ENCODE measurements around the gene NEK6.
"Not testable (repeated sequence)": the region's sequence is repeated elsewhere in the genome, so short reads cannot be mapped to it uniquely, and the experiment has no call there.

NEK6 gene

GRCh38 chr9:124228516-124228915, 29.2 kb upstream of the NEK6 start:
- no peak for DNase-seq (ENCODE audit: low spot score)

DNA sequence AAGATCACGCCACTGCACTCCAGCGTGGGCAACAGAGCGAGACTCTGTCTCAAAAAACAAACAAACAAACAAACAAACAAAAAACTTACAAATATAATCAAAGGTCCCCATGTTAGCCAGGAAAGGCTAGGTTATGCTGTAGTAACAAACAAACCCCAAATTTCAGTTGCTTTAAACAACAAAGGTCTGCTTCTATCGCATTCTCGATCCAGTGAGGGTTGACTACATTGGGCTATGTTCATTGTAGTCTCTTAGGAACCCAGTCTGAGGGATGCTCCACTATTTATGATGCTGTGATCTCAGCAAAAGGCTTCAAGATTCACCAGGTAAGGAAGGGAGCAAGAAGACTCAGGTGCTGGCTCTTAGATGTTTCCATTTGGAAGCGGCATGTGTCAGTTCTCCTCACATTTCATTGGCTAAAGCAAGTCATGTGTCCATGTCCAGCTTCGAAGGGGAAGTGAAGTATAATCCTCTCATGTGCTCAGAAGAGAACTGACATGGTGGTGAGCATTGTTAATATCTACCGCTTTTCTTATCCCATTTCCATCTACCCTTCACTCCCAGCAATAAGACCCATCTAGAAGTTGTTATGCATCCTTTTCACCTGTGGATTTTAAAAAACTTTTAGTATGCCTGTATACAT, 26.5 kb upstream of the NEK6 start:
- DNase-seq (ENCODE audit: low spot score), result no peak

DNA sequence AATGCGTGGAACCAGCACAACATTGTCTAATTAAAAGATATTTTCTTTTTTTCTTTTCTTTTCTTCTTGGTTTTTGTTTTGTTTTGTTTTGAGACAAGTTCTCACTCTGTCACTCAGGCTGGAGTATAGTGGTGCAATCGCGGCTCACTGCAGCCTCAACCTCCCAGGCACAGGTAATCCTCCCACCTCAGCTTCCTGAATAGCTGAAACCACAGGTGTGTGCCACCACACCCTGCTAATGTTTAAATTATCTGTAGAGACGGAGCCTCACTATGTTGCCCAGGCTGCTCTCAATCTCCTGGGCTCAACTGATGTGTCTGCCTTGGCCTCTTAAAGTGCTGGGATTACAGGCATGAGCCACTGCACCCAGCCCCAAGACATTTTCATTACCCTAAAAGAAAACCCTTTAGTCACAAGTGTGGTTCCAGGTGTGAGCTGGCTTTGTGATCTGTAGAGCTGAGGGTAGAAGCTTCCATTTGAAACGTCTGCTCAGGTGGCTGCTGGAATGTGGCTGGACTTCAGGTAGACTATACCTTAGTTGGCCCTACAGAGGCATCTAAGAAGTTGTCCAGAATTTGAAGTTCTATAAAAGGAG, 19.1 kb upstream of the NEK6 start:
- DNase-seq (ENCODE audit: low spot score), result no peak

DNA sequence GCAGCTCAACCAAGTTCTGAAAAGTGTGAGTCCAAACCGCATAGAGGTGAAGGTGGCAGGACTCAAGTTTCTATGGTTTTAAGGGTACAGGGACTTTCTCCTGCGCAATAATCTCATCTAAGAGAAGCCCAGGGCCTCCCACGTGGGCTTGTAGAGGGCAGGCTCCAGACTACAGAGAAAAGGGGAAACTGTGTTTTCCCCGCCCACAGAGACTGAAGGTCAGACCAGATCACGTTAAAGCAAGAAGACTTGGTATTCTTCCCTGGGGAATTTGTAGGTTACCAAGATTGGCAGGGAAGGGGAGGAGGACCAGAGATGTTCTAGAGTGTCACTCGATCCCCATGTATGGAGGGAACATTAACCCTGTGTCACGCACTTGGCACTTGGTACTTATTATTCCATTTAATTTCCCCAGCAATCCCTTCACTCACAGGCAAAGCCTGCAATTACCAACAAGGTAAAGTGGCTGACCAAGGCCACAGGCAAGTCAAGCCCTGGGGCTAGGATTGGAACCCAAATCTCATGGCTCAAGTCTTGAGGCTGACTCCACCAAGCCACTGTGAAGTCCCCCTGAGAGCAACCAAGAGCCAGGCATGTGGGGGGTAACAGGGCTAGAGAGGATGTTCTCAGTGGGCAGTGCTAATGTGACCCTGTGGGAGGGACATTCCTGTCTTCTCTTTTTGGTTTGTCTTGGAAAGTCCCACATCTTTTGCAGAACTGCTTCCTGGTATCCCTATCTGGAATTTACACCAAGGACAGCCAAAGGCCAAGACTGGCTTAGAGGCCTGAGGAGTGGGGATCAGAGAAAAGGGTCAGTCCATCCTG, 18.3 kb upstream of the NEK6 start:
- DNase-seq (ENCODE audit: low spot score), result no peak

- no peak for DNase-seq (ENCODE audit: low spot score)
Measured at GRCh38 chr9:124242331-124243194, 15.2 kb upstream of the NEK6 start.

DNA sequence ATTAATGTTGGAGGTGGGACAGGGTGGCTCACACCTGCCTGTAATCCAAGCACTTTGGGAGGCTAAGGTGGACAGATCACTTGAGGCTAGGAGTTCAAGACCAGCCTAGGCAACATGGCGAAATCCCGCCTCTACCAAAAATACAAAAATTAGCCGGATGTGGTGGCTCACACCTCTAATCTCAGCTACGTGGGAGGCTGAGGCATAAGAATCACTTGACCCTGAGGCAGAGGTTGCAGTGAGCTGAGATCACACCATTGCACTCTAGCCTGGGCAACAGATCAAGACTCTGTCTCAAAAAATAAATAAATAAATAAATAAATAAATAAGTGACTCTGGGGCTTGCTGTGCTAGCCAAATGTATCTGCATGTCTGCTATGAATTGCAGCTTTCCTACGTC, 10.4 kb upstream of the NEK6 start:
- DNase-seq (ENCODE audit: low spot score), result not testable (repeated sequence)

DNA sequence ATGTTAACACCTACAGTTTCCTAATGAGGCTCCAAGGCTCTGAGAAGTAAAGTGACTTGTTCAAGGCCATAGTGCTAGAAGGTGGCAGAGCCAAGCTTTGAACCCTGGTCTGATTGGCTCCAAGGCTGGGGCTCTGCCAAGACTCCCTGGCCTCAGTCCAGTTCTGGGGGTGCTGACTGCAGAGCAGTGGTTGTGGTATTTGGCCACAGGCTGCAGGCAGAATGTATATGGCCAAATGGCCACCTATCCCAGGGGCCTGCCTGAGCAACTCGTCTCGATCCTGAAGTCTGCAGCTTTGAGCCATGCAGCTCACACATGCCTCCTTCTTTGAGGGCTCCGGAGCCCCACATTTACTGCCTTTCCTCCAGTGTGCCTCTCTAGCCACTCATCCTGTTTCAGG, 9.7 kb upstream of the NEK6 start:
- DNase-seq (ENCODE audit: low spot score), result no peak

DNA sequence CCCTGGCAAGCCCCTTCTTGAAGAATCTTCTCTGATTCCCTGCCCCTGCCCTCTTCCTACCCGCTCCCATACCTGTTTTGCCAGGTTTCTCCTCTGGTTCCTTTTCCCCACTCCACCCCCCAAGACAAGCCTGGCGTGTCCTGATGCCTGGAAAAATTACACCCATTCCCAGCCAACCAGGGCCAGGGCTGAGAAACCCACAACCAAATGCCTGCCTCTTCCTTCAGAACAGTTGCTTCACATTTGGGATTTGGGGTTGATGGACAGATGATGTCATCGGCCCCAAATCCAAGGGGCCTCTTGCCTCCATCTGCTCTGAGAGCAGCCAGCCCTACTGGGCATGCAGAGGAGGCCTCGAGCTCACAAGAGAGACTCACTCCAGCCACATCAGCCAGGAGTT, 8.8 kb upstream of the NEK6 start:
- no peak for DNase-seq (ENCODE audit: low spot score)

DNA sequence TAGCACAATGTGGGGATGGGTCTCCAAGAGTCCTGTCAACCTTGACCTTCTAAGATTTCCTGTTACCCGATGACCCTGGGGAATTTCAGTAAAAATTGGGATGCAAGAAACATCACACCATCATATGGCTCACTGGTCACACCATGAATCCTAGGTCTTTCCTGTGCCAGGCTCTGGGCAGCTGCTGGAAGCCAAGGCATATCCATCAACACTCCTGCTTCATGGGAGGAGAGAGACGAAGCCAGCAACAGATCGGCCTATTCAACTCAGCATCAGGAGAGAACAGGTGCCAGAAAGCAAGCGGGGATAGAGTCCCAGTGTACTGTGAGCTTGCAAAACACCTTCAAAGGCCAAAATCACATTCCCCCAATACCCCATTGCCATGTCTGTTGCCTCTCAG, 6.5 kb upstream of the NEK6 start:
- DNase-seq (ENCODE audit: low spot score), result no peak

DNA sequence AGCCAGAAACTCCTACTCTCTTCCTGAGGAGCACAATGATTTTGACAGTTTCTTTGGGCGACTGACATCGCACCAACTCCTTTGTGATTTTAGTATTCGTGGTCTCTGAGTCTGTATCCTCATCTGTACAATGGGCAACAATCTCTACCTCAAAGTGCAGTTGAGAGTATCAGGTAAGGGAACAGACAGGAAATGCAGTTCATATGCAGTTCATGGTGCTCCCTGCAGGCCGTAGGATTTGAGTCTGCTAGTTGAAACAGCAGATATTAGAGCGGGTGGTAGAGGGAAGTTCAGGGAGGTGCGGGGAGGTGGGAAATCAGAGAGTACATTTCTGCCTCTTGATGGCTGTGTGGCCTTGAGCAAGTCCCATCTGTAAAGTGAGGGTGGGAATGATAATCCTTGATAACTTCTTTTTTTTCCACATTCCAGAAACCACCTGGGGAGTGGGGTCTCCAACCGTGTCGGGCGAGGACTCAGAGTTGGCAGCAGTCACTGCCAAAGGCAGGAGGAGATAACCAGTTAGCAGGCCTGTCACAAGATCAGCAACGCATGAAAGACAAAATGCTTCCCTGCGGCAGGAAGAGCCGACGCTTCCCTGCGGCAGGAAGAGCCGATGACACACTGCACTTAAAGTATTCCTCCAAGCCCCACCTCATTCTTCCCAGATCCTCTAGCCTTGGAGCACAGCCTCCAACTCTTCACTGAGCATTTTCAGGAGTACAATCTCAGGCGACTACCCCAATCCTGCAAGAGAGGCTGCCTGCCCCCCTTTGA, 6.0 kb upstream of the NEK6 start:
- DNase-seq (ENCODE audit: low spot score), result no peak

- DNase-seq (ENCODE audit: low spot score), result not testable (repeated sequence)
Measured at GRCh38 chr9:124252878-124253277, 4.9 kb upstream of the NEK6 start.

GRCh38 chr9:124254261-124254682, 3.5 kb upstream of the NEK6 start:
- no peak for DNase-seq (ENCODE audit: low spot score)

DNA sequence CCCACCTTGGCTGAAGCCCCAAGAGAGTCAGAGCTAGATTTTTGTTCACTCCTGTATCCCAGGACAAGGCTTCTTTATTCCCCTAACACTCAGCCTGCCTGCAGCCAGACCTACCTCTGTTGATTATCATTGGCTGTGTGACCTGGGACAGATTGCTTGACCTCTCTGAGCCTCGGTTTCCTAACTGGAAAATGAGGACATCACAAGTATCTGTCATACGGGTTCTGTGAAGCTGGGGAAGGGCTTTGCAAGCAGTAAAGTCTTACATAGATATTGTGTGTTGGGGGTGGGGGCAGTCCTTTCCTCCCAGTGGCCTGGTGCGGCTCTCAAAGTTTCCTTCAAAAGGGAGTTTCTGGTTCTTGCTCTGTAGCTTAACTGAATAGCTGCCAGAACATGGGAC, 2.5 kb upstream of the NEK6 start:
- DNase-seq (ENCODE audit: low spot score), result no peak

GRCh38 chr9:124256517-124257069, 1.2 kb upstream of the NEK6 start:
- DNase-seq (ENCODE audit: low spot score), result no peak

DNA sequence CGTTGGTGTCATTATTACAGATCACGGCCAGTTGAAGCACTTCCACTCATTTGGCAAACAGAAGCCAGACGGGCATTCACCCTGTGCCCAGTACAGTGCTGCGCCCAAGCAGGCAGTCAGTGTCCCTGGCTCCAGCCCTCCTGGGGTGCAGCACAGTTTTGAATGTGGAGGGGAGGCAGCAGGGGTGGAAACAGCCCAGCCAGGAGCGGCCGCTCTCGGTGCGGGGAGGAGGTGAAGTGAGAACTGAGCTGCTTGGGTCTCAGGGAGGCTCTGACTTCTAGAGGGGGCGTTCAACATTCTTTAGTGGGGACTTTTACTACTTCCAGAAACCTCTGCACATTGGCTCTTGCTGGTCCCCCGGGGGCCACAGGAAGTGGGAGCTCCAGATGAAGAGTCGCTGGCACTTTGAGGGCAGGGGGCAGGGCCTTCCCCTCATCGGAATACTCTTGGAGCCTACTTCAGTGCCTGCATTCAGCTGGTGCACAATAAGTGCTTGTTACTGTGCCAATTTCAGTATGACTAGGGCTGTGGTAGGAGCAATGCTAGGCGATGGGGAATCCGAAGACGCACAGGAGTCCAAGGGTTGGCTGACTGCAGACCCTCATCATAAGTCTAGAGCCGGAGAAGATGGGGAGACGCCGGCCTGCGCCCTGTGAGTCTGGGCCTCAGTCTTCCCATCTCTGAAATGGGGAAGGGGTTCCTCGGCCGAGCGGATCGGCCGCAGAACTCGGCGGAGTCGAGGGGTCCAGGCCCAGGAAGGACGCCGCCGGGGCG, 492 bp upstream of the NEK6 start:
- no peak for DNase-seq (ENCODE audit: low spot score)

DNA sequence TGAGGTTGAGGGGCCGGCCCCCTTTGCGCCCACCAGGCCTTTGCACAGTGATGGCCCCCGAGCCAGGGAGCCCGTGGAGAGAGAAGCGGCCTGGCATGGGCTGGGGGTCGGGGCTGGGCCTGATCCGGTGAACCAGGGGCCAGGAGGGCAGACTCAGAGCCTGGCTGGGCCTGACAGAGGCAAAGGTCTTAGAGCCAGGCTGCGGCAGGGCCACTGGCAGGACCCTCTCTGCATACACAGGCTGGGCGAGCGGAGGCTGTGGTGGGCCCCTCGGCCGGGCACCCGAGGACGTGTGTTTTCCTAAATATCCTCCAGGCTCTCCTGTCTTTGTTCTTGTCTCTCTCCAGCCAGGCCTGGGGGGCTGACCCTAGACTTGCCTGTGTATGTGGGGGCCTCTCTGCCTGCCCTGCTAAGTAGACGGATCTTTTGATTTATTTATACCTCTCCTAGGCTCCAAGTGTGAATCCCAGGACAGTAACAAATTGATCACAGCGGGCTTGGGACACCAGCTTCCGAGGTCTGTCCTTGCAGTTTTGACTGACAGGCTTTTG, 933 bp downstream of the NEK6 start:
- DNase-seq (ENCODE audit: low spot score), result no peak

GRCh38 chr9:124259158-124259808, 1.5 kb downstream of the NEK6 start:
- peak; percentile 72 for DNase-seq (ENCODE audit: low spot score)

DNA sequence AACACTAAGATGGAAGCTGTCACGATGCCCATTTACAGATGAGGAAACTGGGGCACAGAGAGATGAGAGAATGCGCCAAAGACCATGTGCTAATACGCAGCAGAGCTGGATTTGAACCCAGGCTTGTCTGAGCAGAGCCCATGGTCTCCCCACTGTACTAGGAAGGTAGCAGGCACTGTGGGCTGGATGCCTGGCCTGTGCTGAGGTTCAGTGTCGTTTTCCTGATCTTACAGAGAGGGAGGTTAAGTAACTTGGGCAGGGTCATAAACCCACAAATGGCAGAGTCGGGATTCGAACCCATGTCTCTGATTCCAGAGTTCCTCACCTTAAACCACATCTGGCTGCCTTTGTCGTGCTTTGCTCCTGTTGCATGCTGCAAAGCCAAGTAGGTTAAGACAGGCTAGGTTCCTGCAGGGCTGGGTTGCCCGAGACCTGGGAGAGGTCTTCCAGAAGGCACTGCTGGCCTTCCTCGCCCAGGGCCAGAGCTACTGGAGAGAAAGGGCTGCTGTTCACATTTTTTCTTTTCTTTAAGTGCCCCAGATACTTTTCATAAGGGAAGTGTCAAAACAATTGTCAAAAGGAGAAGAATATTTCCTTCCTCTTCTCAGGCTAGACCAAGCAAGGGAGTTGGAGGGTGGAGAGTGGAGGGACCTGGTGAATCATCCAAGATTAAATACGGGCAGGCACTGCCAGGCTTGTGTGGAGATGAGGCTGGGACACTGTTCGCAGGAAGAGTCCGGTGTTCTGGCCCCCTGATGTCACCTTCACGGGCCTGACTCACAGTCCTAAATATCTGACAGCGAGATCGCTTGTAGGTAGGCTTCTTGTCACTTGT, 3.2 kb downstream of the NEK6 start:
- DNase-seq (ENCODE audit: low spot score), result no peak

Measured in HuH-7 (cell line).